ENCODE data around the gene STEAP4. TPM values are rescaled to one million over a fixed set of nuclear protein-coding genes. Genes with fewer than 3 reads are reported as not detected.

STEAP4 gene
- total RNA-seq, 1 experiment from 2014 or later = not detected

DNA sequence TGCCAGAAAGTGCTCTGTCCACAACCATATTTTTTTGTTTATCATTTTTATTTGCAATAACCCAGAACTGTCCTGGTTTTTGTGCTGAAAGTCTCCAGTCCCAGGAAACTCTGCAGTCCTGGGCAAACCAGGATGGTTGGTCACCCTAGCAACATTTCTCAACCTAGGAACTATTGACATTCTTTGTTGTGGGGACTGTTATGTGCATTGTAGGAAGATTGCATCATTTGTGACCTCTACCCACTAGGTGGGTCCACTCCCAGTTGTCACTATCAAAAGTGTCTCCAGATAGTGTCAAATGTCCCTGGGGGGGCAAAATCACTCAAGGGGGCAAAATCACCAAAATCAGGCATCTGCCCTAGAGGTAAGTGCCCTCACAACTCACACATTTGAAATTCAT lies 72.9 kb downstream of the STEAP4 start:
- POLR2A ChIA-PET = no interaction called here
- Mint-ChIP-seq H3K27me3 (ENCODE audit: insufficient read depth, unreplicated experiment) (peaks cover 17% of the 10 kb centered on the region), H3K4me3 (ENCODE audit: unreplicated experiment) (no peak overlapping the region), H3K27ac (ENCODE audit: low read depth, unreplicated experiment) (no peak overlapping the region), H3K36me3 (ENCODE audit: insufficient read depth, unreplicated experiment) (no peaks in the 10 kb centered on the region), H3K4me1 (ENCODE audit: insufficient read depth, unreplicated experiment) (no peaks in the 10 kb centered on the region), H3K9me3 (ENCODE audit: unreplicated experiment) (no peaks in the 10 kb centered on the region)
- DNase-seq (ENCODE audit: unreplicated experiment) = no peak
- CTCF ChIA-PET = interaction anchor here (1.3 kb wide), 1 partner anchor 125 kb away, joined by 3 read pairs; no protein-coding TSS in a partner anchor
- TF ChIP-seq, protein P1, sequence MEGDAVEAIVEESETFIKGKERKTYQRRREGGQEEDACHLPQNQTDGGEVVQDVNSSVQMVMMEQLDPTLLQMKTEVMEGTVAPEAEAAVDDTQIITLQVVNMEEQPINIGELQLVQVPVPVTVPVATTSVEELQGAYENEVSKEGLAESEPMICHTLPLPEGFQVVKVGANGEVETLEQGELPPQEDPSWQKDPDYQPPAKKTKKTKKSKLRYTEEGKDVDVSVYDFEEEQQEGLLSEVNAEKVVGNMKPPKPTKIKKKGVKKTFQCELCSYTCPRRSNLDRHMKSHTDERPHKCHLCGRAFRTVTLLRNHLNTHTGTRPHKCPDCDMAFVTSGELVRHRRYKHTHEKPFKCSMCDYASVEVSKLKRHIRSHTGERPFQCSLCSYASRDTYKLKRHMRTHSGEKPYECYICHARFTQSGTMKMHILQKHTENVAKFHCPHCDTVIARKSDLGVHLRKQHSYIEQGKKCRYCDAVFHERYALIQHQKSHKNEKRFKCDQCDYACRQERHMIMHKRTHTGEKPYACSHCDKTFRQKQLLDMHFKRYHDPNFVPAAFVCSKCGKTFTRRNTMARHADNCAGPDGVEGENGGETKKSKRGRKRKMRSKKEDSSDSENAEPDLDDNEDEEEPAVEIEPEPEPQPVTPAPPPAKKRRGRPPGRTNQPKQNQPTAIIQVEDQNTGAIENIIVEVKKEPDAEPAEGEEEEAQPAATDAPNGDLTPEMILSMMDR (IDR thresholded peaks at IDR 0.05; ENCODE audit: unreplicated experiment) = no peak
- no TSS peak for BruUV-seq (replicated peaks)
- intact Hi-C loops (cut with micrococcal nuclease) = no loop called here

DNA sequence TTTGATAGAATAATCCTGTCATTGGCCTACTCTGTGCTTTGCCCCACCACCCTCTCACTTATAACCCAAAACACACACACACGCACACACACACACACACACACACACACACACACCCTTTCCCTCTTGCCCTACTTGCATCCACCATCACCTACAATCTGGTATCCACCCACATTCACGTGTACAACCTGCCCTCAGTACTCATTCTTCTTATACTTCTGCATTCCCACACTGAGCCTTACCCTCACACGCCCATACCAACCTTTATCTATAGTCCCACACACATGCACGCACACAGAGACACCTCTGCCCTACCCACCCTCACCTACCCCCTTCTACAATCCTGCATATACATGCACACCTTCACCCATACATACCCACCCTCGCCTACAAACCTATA lies 76.0 kb downstream of the STEAP4 start:
- intact Hi-C loops (cut with micrococcal nuclease) = no loop called here
- no TSS peak for BruUV-seq (replicated peaks)
- no peak for DNase-seq (ENCODE audit: unreplicated experiment)
- no peak overlapping the region for H3K27ac Mint-ChIP-seq (ENCODE audit: low read depth, unreplicated experiment)
- H3K36me3 Mint-ChIP-seq (ENCODE audit: insufficient read depth, unreplicated experiment) = no peaks in the 10 kb centered on the region
- ChIA-PET CTCF (no interaction called here), POLR2A (interaction anchor here (2.2 kb wide), 1 partner anchor 10 kb away, joined by 11 read pairs; the partner anchor contains the start of gene SRI)
- TF ChIP-seq, protein P1 (IDR thresholded peaks at IDR 0.05; ENCODE audit: unreplicated experiment) = no peak
- H3K4me1 Mint-ChIP-seq (ENCODE audit: insufficient read depth, unreplicated experiment) = no peaks in the 10 kb centered on the region
- H3K27me3 Mint-ChIP-seq (ENCODE audit: insufficient read depth, unreplicated experiment) = peaks cover 11% of the 10 kb centered on the region
- H3K9me3 Mint-ChIP-seq (ENCODE audit: unreplicated experiment) = no peaks in the 10 kb centered on the region
- no peak overlapping the region for H3K4me3 Mint-ChIP-seq (ENCODE audit: unreplicated experiment)

DNA sequence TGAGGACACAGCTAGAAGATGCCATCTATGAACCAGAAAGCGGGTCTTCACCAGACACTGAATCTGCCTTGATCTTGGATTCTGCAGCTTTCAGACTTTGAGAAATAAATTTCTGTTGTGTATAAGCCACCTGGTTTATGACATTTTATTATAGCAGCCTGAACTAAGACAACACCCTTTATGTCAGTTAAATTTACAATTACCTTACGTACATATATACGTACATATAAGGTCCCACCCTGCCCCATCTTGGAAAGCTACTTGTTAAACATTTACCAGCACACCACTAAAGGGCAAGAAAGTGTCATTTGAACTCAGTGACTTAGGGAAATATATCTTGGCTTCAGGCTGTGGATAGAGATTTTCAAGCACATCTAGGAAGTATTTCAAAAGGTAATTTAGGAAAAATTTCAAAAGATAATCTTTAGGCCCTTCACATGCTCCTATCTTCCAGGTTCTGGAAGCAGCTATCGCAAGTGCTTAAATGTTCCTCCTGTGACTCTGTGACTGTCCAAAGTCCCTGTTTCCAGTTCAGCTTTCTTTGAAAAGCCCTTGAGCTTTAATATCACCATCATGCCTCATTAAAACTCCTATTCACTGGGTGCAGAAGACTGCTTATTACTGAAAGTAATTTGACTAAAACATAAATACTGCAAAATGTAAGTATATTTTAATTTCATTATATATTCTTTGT lies 77.2 kb downstream of the STEAP4 start:
- no TSS peak for BruUV-seq (replicated peaks)
- Mint-ChIP-seq H3K36me3 (ENCODE audit: insufficient read depth, unreplicated experiment) (no peaks in the 10 kb centered on the region), H3K4me1 (ENCODE audit: insufficient read depth, unreplicated experiment) (no peaks in the 10 kb centered on the region), H3K27me3 (ENCODE audit: insufficient read depth, unreplicated experiment) (no peaks in the 10 kb centered on the region), H3K4me3 (ENCODE audit: unreplicated experiment) (no peak overlapping the region), H3K9me3 (ENCODE audit: unreplicated experiment) (no peaks in the 10 kb centered on the region), H3K27ac (ENCODE audit: low read depth, unreplicated experiment) (no peak overlapping the region)
- intact Hi-C loops (cut with micrococcal nuclease) = no loop called here
- CTCF ChIA-PET = interaction anchor here (1.8 to 2.0 kb wide), 2 partner anchors 14 to 129 kb away, joined by 7 to 10 read pairs; no protein-coding TSS in a partner anchor
- POLR2A ChIA-PET = interaction anchor here (2.2 kb wide), 1 partner anchor 9 kb away, joined by 11 read pairs; the partner anchor contains the start of gene SRI
- DNase-seq (ENCODE audit: unreplicated experiment) = no peak
- TF ChIP-seq, protein P1 (IDR thresholded peaks at IDR 0.05; ENCODE audit: unreplicated experiment) = no peak

DNA sequence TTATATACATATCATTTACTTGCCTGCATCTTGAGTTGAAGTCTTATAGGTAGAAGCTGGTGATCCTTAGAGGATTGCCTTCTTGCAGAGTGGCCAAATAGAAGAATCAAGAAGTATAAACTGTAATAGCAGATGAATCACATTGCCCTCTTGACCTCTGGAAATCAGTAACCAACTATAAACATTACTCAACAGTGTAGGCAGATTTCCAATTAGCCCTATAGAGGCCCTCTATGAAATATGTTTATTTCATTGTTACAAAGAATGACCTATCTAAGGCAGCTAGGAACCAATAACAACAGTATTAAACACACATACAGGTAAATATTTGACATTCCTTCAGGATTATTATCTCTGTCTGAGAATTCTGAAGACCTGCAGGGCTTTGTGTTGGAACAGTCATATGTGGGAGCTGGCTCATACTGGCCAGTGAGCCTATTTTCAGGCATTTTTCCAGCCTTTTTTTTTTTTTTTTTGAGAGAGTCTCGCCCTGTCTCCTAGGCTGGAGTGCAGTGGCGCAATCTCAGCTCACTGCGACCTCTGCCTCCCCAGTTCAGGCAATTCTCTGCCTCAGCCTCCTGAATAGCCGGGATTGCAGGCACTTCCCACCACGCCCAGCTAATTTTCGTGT lies 79.7 kb downstream of the STEAP4 start:
- Mint-ChIP-seq H3K9me3 (ENCODE audit: unreplicated experiment) (no peaks in the 10 kb centered on the region), H3K4me3 (ENCODE audit: unreplicated experiment) (no peak overlapping the region), H3K36me3 (ENCODE audit: insufficient read depth, unreplicated experiment) (no peaks in the 10 kb centered on the region), H3K4me1 (ENCODE audit: insufficient read depth, unreplicated experiment) (no peaks in the 10 kb centered on the region), H3K27ac (ENCODE audit: low read depth, unreplicated experiment) (peak overlapping the region; percentile 76), H3K27me3 (ENCODE audit: insufficient read depth, unreplicated experiment) (no peaks in the 10 kb centered on the region)
- intact Hi-C loops (cut with micrococcal nuclease) = no loop called here
- POLR2A ChIA-PET = interaction anchor here (0.6 to 2.2 kb wide), 4 partner anchors 9 to 85 kb away, joined by 3 to 4 read pairs (median 4); no protein-coding TSS in a partner anchor
- TF ChIP-seq, protein P1 (IDR thresholded peaks at IDR 0.05; ENCODE audit: unreplicated experiment) = no peak
- no TSS peak for BruUV-seq (replicated peaks)
- DNase-seq (ENCODE audit: unreplicated experiment) = peak; percentile 92
- CTCF ChIA-PET = interaction anchor here (0.6 to 1.9 kb wide), 7 partner anchors 9 to 929 kb away, joined by 3 to 10 read pairs (median 4); no protein-coding TSS in a partner anchor
